ENCODE data around the gene AQP1. TPM values are rescaled to one million over a fixed set of nuclear protein-coding genes. Genes with fewer than 3 reads are reported as not detected.

AQP1 gene
- total and polyA plus RNA-seq, 2 of the 8 experiments (the other 6 are each of a cell fraction or from before 2014, with no cell fraction given), result 0.18 to 0.19 TPM

DNA sequence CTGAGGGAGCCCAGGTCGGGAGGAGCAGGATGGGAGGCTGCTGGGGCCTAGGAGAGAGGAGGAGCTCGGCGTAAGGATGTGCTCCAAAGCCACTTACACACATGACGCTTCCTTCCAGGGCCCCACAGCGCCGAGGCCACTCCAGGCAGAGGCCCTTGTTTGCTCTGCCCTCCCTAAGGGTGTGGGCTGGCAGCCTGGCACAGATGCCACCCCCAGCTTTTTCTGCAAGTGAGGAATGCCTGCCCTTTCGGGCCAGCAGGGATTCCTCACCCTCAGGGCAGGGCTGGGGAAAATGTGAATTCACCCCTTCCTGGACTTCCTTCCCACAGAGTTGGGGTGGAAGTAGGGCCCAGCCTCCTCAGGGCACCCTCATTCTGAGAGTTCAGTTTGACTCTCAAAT is 5.6 kb upstream of the AQP1 start:
- CTCF ChIA-PET (ENCODE audit: partially characterized antibody), result interaction anchor here (0.7 to 2.0 kb wide), 10 partner anchors 8 to 111 kb away, joined by 3 to 4 read pairs (median 3); no protein-coding TSS in a partner anchor
- no peak for TF ChIP-seq TEAD4 (IDR thresholded peaks at IDR 0.05; ENCODE audit: low read depth, low read length)
- TF ChIP-seq USF2 (IDR thresholded peaks at IDR 0.05; ENCODE audit: low read length), result no peak
- no peak for TF ChIP-seq JUN (IDR thresholded peaks at IDR 0.05; ENCODE audit: low read depth, low read length)
- no peak for TF ChIP-seq PHF8 (conservative IDR thresholded peaks at IDR 0.05; ENCODE audit: low read depth, low read length)
- H3K9me3 ChIP-seq (ENCODE audit: insufficient read depth in 2 of 2, low read depth in 1 of 2, low read length in 1 of 2), result no peaks in the 10 kb centered on the region
- POLR2A ChIA-PET (ENCODE audit: partially characterized antibody), result no interaction called here
- H3K23ac ChIP-seq (ENCODE audit: insufficient read length), result no peak overlapping the region
- no peak overlapping the region for H4K91ac ChIP-seq (replicated peaks; ENCODE audit: insufficient read length, low read length)
- peaks cover 0 to 3% of the 10 kb centered on the region in 2 experiments for H4K20me1 ChIP-seq (replicated peaks in 1 of 2; ENCODE audit: control insufficient read depth in 1 of 2, insufficient read depth in 2 of 2, low read length in 2 of 2)
- no peak overlapping the region for H2BK15ac ChIP-seq (ENCODE audit: low read length)
- no peak overlapping the region for H4K5ac ChIP-seq (ENCODE audit: insufficient read length, low read depth, low read length)
- no peak overlapping the region for H2BK5ac ChIP-seq (ENCODE audit: low read depth, low read length)
- no peaks in the 10 kb centered on the region for H3K4me1 ChIP-seq (replicated peaks in 1 of 4; ENCODE audit: control insufficient read depth in 3 of 4, insufficient read depth in 4 of 4, low read length in 3 of 4)
- H3K79me1 ChIP-seq (ENCODE audit: low read depth, low read length), result no peaks in the 10 kb centered on the region
- DNase-seq (ENCODE audit: low read depth in 1 of 2, low spot score in 2 of 2), result no peak
- H2AFZ ChIP-seq (ENCODE audit: low read length), result no peak overlapping the region
- no peak overlapping the region for H3K18ac ChIP-seq (ENCODE audit: extremely low read depth, low read length)
- H3K36me3 ChIP-seq (ENCODE audit: control insufficient read depth in 2 of 4, insufficient read depth in 4 of 4, low read length in 3 of 4), result no peaks in the 10 kb centered on the region
- H3K4ac ChIP-seq (replicated peaks; ENCODE audit: insufficient read length, low read depth, low read length), result no peak overlapping the region
- peaks cover 0 to 2% (median 0%) of the 10 kb centered on the region in 4 experiments; a peak in 1 of 7 replicates for H3K27me3 ChIP-seq (replicated peaks in 1 of 4; ENCODE audit: control insufficient read depth in 3 of 4, extremely low read depth in 1 of 4, insufficient read depth in 3 of 4, low read length in 3 of 4)
- no peak overlapping the region for H3K56ac ChIP-seq (replicated peaks; ENCODE audit: insufficient read length, low read depth, low read length)
- H3K14ac ChIP-seq (ENCODE audit: insufficient read length), result no peak overlapping the region
- WGBS, 2 experiments (ENCODE audit: extremely low coverage in 1 of 2, insufficient coverage in 1 of 2, insufficient read length in 1 of 2, insufficient replicate concordance in 2 of 2, low coverage in 1 of 2, low lambda C conversion rate in 2 of 2, missing lambda C conversion rate in 1 of 2), result 76% methylated on average over 6 of the region's 7 CpGs; no CpG with 5 or more reads in 1 of the 2 experiments
- H2AK5ac ChIP-seq (ENCODE audit: low read depth, low read length), result no peak overlapping the region
- no peak for FAIRE-seq
- H3K23me2 ChIP-seq (ENCODE audit: low read depth, low read length), result no peaks in the 10 kb centered on the region
- no peak overlapping the region for H3K9ac ChIP-seq (replicated peaks in 1 of 4; ENCODE audit: extremely low read depth in 1 of 4, low read depth in 3 of 4, low read length in 3 of 4)
- no peak overlapping the region for H2BK20ac ChIP-seq (ENCODE audit: low read length)
- no peaks in the 10 kb centered on the region for H3K79me2 ChIP-seq (ENCODE audit: control insufficient read depth in 1 of 2, insufficient read depth in 2 of 2, low read length in 2 of 2)
- H3K4me2 ChIP-seq (ENCODE audit: insufficient read depth in 1 of 2, low read depth in 2 of 2, low read length in 2 of 2), result no peak overlapping the region
- H3K27ac ChIP-seq (ENCODE audit: low read depth, low read length), result no peak overlapping the region
- H4K8ac ChIP-seq (ENCODE audit: extremely low read depth, insufficient read depth, low read length), result no peak overlapping the region; the same call in 1 of the 2 replicates
- H3K4me3 ChIP-seq (ENCODE audit: extremely low read depth in 1 of 4, insufficient read depth in 2 of 4, low read depth in 3 of 4, low read length in 4 of 4), result no peak overlapping the region
- H2BK120ac ChIP-seq (replicated peaks; ENCODE audit: low read depth, low read length), result no peak overlapping the region
- H2BK12ac ChIP-seq (ENCODE audit: low read depth, low read length), result no peak overlapping the region
